Small intestine (tissue), 7 donors: Measurements from ENCODE around the gene POLR1E. TPM values are rescaled to one million over a fixed set of nuclear protein-coding genes. Genes with fewer than 3 reads are reported as not detected.
A peak's percentile ranks its signal among the peaks of the same experiment; 100 is the strongest.
"Not testable (repeated sequence)": the region's sequence is repeated elsewhere in the genome, so short reads cannot be mapped to it uniquely, and the experiment has no call there.

Experiments used
- DNase-seq, 2 donors: peaks; one replicate each; pipeline versions ENCODE4 v3.0.0 to v3.0.0-alpha.2; 2013
- FAIRE-seq: peaks from 2 replicates; lab custom pipeline; 2012; peaks lifted over from hg19 to GRCh38; lab: Jason Lieb, UNC
- H3K27ac ChIP-seq, 3 donors: one replicate each; pipeline ENCODE4 v1.5.1; 2013; ENCODE audit warnings: low read length in 2 of 3, mild to moderate bottlenecking in 2 of 3, control low read depth in 1 of 3, inconsistent platforms in 1 of 3, low read depth in 1 of 3, moderate library complexity in 1 of 3
- H3K27me3 ChIP-seq, 3 donors: one replicate each; pipeline ENCODE4 v1.6.1; 2013; ENCODE audit warnings: low read length in 3 of 3, inconsistent platforms in 1 of 3; ENCODE audit not compliant: control insufficient read depth in 3 of 3, insufficient read depth in 3 of 3
- H3K36me3 ChIP-seq, 3 donors: one replicate each; pipeline ENCODE4 v1.6.1; 2013; ENCODE audit warnings: low read length in 3 of 3, inconsistent platforms in 1 of 3, low read depth in 1 of 3, mild to moderate bottlenecking in 1 of 3, moderate library complexity in 1 of 3; ENCODE audit not compliant: control insufficient read depth in 3 of 3, insufficient read depth in 2 of 3
- H3K4me1 ChIP-seq, 3 donors: one replicate each; pipeline ENCODE4 v1.6.1; 2013; ENCODE audit warnings: low read length in 2 of 3, inconsistent platforms in 1 of 3, low read depth in 1 of 3, mild to moderate bottlenecking in 1 of 3, moderate library complexity in 1 of 3; ENCODE audit not compliant: control insufficient read depth in 3 of 3, insufficient read depth in 2 of 3
- H3K4me3 ChIP-seq, 3 donors: one replicate each; pipeline ENCODE4 v1.5.1; 2013; ENCODE audit warnings: low read length in 3 of 3, control low read depth in 1 of 3, inconsistent platforms in 1 of 3, low read depth in 1 of 3, mild to moderate bottlenecking in 1 of 3, moderate library complexity in 1 of 3
- H3K9me3 ChIP-seq, 2 donors: one replicate each; pipeline ENCODE4 v1.6.1; 2013; ENCODE audit warnings: low read depth in 1 of 2, low read length in 1 of 2; ENCODE audit not compliant: control insufficient read depth in 2 of 2, insufficient read depth in 1 of 2
- WGBS, 3 donors: extraction: QIAGEN DNeasy Blood & Tissue Kit; methylation state at CpG; one replicate each; pipeline ENCODE4 v1.1.7; 2013; 5-methylcytosine and 5-hydroxymethylcytosine counted together
- polyA plus RNA-seq, 4 donors: library from polyadenylated mRNA; stranded (reverse) in 3 of 4; unstranded in 1 of 4; fragments of 200-250 nt in 3 of 4; fragments of 120-200 nt in 1 of 4; gene quantifications; one replicate each; pipeline versions ENCODE4 v1.2.1 to v1.2.3, GENCODE V29; 2013
- donor health status: healthy with polysubstance abuse.
- donor health status: control.
- donor health status: control.
- donor health status: Bipolar disorder and iron deficiency.
- donor health status: healthy.

Gene POLR1E
- polyA plus RNA-seq, 4 donors, result 2.2 to 20.3 (median 11.2) TPM

DNA sequence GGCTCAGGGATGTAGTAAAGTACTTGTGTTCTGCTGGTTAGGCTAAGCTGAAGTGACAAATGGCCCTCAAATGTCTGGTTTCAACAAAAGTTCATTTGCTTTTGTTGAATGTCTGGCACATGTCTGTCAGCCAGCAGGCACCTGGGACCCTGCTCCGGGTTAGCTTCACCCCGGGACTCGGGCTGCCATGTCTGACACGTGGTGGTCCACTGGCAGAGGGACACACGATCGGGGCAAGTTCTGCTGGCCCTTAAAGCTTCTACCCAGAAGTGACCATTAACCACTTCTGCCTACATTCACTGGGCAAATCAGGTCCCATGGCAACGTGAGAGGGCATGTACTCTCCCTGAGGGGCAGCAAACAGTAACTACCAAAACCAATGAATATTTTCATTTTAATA is 23.8 kb downstream of the POLR1E start:
- H3K9me3 ChIP-seq, result no peaks in the 10 kb centered on the region
- no peak overlapping the region for H3K27ac ChIP-seq
- H3K36me3 ChIP-seq, result peaks cover 0 to 29% (median 2%) of the 10 kb centered on the region in 3 donors
- no peaks in the 10 kb centered on the region for H3K27me3 ChIP-seq
- WGBS, 3 donors, result 88 to 95% (median 91%) methylated on average over 7 of the region's 7 CpGs
- H3K4me3 ChIP-seq, result no peak overlapping the region
- H3K4me1 ChIP-seq, result no peaks in the 10 kb centered on the region
- DNase-seq, result no peak
- no peak for FAIRE-seq

DNA sequence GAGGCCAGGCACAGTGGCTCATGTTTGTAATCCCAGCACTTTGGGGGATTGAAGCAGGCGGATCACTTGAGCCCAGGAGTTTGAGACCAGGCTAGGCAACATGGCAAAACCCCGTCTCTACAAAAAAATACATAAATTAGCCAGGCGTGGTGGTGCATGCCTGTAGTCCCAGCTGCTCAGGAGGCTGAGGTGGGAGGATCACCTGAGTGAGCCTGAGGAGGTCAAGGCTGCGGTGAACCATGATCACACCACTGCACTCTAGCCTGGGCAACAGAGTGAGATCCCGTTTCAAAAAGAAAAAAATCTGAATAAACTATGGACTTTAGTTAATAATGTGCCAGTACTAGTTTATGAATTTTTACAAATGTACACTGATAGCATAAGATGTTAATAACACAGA is 24.3 kb downstream of the POLR1E start:
- H3K36me3 ChIP-seq, result peaks cover 0 to 27% (median 2%) of the 10 kb centered on the region in 3 donors
- H3K9me3 ChIP-seq, H3K4me1 ChIP-seq, FAIRE-seq, DNase-seq, H3K4me3 ChIP-seq, H3K27ac ChIP-seq, H3K27me3 ChIP-seq: not testable (repeated sequence)
- 90 to 94% (median 91%) methylated on average over 5 of the region's 5 CpGs for WGBS, 3 donors

DNA sequence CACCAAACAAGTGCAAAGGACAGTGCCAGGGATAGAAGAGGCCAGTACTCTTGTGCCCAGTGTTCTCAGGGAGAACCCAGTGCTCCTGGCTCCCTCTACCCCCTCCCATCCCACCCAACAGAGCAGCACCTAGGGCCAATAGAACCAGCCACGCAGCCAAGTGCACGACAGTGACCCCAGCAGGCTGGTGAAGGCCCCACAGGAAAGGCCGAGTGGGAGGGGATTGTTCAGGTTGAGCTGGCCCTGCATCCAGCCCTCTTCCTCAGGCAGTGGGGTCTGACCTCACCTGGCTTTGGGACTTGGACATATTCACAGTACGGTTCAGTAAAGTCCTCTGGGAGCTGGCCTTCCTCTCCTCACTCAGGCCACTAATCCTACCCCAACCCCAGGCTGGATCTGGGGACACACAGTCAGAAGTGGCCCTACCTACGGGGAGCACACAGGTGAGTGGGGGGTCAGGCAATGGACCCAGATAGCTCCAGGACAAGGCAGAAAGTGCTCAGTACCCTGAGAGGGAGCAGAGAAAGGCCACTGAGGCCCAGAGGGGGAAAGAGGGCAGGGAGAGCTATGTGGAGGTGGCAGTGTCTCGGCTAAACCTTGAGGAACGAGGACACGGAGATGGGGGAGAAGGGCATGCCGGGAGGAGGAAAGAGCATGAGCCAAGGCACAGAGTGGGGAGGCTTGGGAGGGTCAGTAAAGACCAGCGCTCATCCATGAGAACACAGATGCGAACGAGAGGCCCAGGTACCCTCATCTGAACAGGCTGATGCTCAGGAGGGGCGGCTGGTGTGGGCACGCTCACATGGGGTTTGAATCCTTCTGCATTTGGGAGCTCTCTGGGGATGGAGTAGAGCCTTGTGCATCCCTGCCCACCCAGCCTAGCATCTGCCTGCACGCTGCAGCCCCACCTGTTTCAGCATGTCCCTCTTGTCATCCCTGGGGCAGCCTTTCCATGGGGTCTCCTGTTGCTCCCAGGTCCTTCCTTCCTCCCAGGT is 25.6 kb downstream of the POLR1E start:
- FAIRE-seq, result no peak

DNA sequence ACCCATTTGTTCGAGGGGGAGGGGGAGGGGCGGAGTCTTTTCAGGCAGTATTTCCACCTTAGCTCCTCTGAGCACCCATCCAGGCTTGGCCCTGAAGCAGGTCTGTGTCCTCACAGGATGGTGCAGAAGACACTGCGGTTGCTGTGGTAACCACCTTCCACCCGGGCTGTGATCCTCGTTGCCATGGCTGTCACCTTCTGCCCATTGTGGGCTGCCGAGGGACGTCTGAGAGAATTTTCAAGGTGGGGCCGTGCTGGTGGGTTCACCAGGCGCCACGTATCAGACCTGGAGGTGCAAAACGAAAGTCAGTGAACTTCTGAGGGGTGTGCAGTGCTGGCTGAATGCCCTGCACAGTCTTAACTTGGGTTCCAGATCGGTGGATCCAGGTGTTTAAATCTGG is 26.7 kb downstream of the POLR1E start:
- H3K36me3 ChIP-seq, result peaks cover 0 to 33% (median 2%) of the 10 kb centered on the region in 3 donors
- no peaks in the 10 kb centered on the region for H3K9me3 ChIP-seq
- FAIRE-seq (no peak), DNase-seq (no peak)
- 71 to 87% (median 73%) methylated on average over 12 of the region's 12 CpGs for WGBS, 3 donors
- H3K27me3 ChIP-seq, result no peaks in the 10 kb centered on the region
- H3K4me1 ChIP-seq, result no peaks in the 10 kb centered on the region
- no peak overlapping the region for H3K4me3 ChIP-seq
- H3K27ac ChIP-seq, result no peak overlapping the region

More for the DNA sequence above, 25.6 kb downstream of the POLR1E start:
- DNase-seq, result no peak
- H3K4me3 ChIP-seq, result no peak overlapping the region
- no peak overlapping the region for H3K27ac ChIP-seq
- H3K27me3 ChIP-seq, result no peaks in the 10 kb centered on the region
- peaks cover 0 to 34% (median 2%) of the 10 kb centered on the region in 3 donors for H3K36me3 ChIP-seq
- H3K4me1 ChIP-seq, result no peaks in the 10 kb centered on the region
- WGBS, 3 donors, result 83 to 93% (median 86%) methylated on average over 15 of the region's 15 CpGs
- H3K9me3 ChIP-seq, result no peaks in the 10 kb centered on the region

DNA sequence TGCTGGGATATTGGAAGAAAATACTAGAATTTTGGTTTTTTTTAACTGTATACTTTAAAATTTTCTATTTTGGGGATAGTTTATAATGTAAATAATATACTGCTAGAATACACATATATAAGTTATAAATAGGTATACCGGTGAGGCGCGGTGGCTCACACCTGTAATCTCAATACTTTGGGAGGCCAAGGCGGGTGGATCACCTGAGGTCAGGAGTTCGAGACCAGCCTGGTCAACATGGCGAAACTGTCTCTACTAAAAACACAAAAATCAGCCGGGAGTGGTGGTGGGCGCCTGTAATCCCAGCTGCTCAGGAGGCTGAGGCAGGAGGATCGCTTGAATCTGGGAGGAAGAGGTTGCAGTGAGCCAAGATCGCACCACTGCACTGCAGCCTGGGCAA is 28.7 kb downstream of the POLR1E start:
- H3K4me1 ChIP-seq, H3K9me3 ChIP-seq, H3K4me3 ChIP-seq, DNase-seq, FAIRE-seq, H3K27ac ChIP-seq, H3K27me3 ChIP-seq: not testable (repeated sequence)
- WGBS, 3 donors, result 93 to 97% (median 96%) methylated on average over 10 of the region's 10 CpGs
- H3K36me3 ChIP-seq, result peaks cover 0 to 38% (median 2%) of the 10 kb centered on the region in 3 donors

DNA sequence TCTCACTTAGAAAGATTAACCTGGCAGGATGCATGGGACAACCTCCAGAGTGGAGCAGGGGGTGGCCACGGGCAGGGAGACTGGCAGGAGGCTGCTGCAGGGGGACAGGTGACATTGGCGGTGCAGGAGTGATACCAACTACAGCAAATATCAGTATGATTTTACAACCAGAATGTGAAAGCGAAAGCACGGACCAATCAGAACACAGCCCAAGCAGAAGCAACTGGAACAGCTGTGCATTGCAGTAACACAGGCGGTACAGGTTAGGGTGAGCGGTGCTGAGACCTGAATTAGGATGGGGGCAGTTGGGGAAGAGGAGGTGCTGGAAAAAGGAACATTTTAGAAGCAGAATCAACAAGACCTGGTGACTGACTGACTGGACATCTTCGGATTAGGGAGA is 29.3 kb downstream of the POLR1E start:
- FAIRE-seq (no peak), DNase-seq (peak; percentile 6 to 69)
- WGBS, 3 donors, result 18 to 69% (median 36%) methylated on average over 7 of the region's 7 CpGs
- Histone ChIP-seq H3K27ac (no peak overlapping the region), H3K9me3 (no peaks in the 10 kb centered on the region), H3K4me1 (no peaks in the 10 kb centered on the region), H3K4me3 (no peak overlapping the region), H3K27me3 (no peaks in the 10 kb centered on the region), H3K36me3 (peaks cover 0 to 40% (median 2%) of the 10 kb centered on the region in 3 donors)

DNA sequence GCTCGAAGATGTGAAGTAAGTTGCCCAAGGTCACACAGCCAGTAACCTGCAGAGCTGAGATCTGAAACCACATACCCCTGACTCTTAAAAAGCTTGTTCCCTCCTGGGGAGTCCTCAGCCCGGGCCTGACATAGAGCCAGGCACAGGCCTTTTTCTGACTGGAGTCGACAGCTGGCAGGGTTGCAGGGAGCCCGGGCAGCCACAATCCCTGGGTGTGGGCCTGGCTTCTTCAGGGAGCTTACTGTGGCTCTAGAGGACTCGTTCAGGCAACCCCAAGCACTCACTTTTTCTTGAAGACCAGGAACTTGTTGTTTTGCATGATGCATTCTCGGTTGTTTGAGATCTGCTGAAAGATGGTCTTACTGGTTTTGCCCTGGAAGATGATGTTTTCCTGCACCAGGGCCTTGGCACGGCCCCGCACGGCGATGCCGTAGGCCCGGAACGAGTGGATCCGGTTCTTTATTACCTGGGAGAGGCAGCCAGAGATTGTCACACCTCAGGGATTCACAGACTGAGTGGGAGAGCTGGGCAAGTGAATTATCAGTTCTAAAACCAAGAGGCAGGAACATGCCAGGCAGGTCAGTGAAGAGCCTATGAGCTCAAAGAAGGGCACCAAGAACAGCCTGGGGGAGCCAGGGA is 30.0 kb downstream of the POLR1E start:
- Histone ChIP-seq H3K27ac (no peak overlapping the region), H3K36me3 (peaks cover 0 to 44% (median 2%) of the 10 kb centered on the region in 3 donors), H3K27me3 (no peaks in the 10 kb centered on the region), H3K9me3 (no peaks in the 10 kb centered on the region), H3K4me1 (no peaks in the 10 kb centered on the region), H3K4me3 (no peak overlapping the region)
- DNase-seq, result no peak
- WGBS, 3 donors, result 86 to 93% (median 89%) methylated on average over 14 of the region's 14 CpGs
- no peak for FAIRE-seq

DNA sequence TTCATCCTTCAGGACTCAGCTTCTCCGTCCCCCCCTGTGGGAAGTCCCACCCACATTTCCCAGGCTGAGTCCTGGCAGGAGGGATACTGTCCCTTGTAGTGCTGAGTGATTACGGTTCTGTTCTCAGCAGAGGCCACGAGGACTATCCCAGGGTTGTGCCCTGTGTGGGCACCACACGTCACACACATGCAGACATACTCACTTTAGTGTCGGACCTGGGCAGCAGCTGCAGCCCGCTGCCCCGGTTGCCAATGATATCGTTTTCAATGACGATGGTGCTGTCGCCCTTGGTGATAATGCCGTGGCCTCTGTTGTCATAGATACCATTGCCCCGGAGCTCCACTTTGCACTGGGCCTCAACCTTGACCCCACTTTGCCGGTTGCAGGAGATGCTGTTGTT is 32.2 kb downstream of the POLR1E start:
- H3K36me3 ChIP-seq, result peaks cover 0 to 50% (median 2%) of the 10 kb centered on the region in 3 donors
- FAIRE-seq (no peak), DNase-seq (no peak)
- H3K27me3 ChIP-seq, result no peaks in the 10 kb centered on the region
- 88 to 93% (median 91%) methylated on average over 13 of the region's 13 CpGs for whole genome bisulfite sequencing, 3 donors
- H3K9me3 ChIP-seq, result no peaks in the 10 kb centered on the region
- no peak overlapping the region for H3K4me3 ChIP-seq
- H3K27ac ChIP-seq, result no peak overlapping the region
- H3K4me1 ChIP-seq, result no peaks in the 10 kb centered on the region
